GM19238 (cell line): Measurements from ENCODE around the gene APLF.
"Not testable (repeated sequence)": the region's sequence is repeated elsewhere in the genome, so short reads cannot be mapped to it uniquely, and the experiment has no call there.

Experiments used
- DNase-seq: peaks from one replicate; pipeline ENCODE4 v3.0.0; 2011; ENCODE audit warnings: low spot score; ENCODE audit not compliant: insufficient read length

Gene APLF

GRCh38 chr2:68472796-68473414, 5.5 kb downstream of the APLF start:
- DNase-seq: no peak

GRCh38 chr2:68475110-68475509, 7.7 kb downstream of the APLF start:
- DNase-seq: no peak

- no peak for DNase-seq
Observed at GRCh38 chr2:68475576-68475975, 8.2 kb downstream of the APLF start.

GRCh38 chr2:68476454-68476853, 9.1 kb downstream of the APLF start:
- DNase-seq: no peak

- no peak for DNase-seq
Observed at GRCh38 chr2:68478688-68479087, 11.3 kb downstream of the APLF start.

- no peak for DNase-seq
Observed at GRCh38 chr2:68482296-68482820, 15.0 kb downstream of the APLF start.

- no peak for DNase-seq
Observed at GRCh38 chr2:68483011-68483410, 15.6 kb downstream of the APLF start.

GRCh38 chr2:68487773-68488355, 20.5 kb downstream of the APLF start:
- no peak for DNase-seq

GRCh38 chr2:68488605-68489004, 21.2 kb downstream of the APLF start:
- DNase-seq: not testable (repeated sequence)

GRCh38 chr2:68489282-68489681, 21.9 kb downstream of the APLF start:
- DNase-seq: no peak

- DNase-seq: no peak
Observed at GRCh38 chr2:68491582-68491981, 24.2 kb downstream of the APLF start.

GRCh38 chr2:68499133-68499532, 31.7 kb downstream of the APLF start:
- DNase-seq: no peak

- DNase-seq: no peak
Observed at GRCh38 chr2:68500649-68501048, 33.3 kb downstream of the APLF start.

GRCh38 chr2:68501768-68502167, 34.4 kb downstream of the APLF start:
- no peak for DNase-seq

- no peak for DNase-seq
Observed at GRCh38 chr2:68505603-68506159, 38.3 kb downstream of the APLF start.

GRCh38 chr2:68506170-68506569, 38.8 kb downstream of the APLF start:
- DNase-seq: no peak

- no peak for DNase-seq
Observed at GRCh38 chr2:68512326-68512725, 44.9 kb downstream of the APLF start.

GRCh38 chr2:68512966-68513365, 45.6 kb downstream of the APLF start:
- DNase-seq: no peak

GRCh38 chr2:68514316-68514929, 47.0 kb downstream of the APLF start:
- DNase-seq: no peak

GRCh38 chr2:68516051-68516955, 48.9 kb downstream of the APLF start:
- DNase-seq: no peak

GRCh38 chr2:68519236-68519635, 51.9 kb downstream of the APLF start:
- no peak for DNase-seq
